HFF-Myc (cell line): Measurements from ENCODE around the gene SMARCA1.
"Not testable (repeated sequence)": the region's sequence is repeated elsewhere in the genome, so short reads cannot be mapped to it uniquely, and the experiment has no call there.

Experiments
- DNase-seq: peaks from one replicate; pipeline ENCODE4 v3.0.0-alpha.2; 2011; ENCODE audit warnings: low read depth; ENCODE audit errors: extremely low read depth
- H3K4me3 ChIP-seq: replicated peaks from 2 replicates; pipeline ENCODE4 v1.5.1; 2011; ENCODE audit warnings: low read depth, mild to moderate bottlenecking, control low read depth, low read length
- TF ChIP-seq, protein P1 (sequence below): IDR thresholded peaks from 2 replicates; pipeline ENCODE4 v1.5.1; 2012; ENCODE audit warnings: mild to moderate bottlenecking, low read depth, low read length, control low read depth; ENCODE audit errors: missing control alignments

The SMARCA1 gene, protein sequence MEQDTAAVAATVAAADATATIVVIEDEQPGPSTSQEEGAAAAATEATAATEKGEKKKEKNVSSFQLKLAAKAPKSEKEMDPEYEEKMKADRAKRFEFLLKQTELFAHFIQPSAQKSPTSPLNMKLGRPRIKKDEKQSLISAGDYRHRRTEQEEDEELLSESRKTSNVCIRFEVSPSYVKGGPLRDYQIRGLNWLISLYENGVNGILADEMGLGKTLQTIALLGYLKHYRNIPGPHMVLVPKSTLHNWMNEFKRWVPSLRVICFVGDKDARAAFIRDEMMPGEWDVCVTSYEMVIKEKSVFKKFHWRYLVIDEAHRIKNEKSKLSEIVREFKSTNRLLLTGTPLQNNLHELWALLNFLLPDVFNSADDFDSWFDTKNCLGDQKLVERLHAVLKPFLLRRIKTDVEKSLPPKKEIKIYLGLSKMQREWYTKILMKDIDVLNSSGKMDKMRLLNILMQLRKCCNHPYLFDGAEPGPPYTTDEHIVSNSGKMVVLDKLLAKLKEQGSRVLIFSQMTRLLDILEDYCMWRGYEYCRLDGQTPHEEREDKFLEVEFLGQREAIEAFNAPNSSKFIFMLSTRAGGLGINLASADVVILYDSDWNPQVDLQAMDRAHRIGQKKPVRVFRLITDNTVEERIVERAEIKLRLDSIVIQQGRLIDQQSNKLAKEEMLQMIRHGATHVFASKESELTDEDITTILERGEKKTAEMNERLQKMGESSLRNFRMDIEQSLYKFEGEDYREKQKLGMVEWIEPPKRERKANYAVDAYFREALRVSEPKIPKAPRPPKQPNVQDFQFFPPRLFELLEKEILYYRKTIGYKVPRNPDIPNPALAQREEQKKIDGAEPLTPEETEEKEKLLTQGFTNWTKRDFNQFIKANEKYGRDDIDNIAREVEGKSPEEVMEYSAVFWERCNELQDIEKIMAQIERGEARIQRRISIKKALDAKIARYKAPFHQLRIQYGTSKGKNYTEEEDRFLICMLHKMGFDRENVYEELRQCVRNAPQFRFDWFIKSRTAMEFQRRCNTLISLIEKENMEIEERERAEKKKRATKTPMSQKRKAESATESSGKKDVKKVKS

GRCh38 chrX:129523079-129523911, at the start of gene SMARCA1:
Gene SMARCA1, minus strand, starts transcription at chrX:129523490. Its CDS starts 120 bp downstream, at chrX:129523370.
- TF ChIP-seq, protein P1, sequence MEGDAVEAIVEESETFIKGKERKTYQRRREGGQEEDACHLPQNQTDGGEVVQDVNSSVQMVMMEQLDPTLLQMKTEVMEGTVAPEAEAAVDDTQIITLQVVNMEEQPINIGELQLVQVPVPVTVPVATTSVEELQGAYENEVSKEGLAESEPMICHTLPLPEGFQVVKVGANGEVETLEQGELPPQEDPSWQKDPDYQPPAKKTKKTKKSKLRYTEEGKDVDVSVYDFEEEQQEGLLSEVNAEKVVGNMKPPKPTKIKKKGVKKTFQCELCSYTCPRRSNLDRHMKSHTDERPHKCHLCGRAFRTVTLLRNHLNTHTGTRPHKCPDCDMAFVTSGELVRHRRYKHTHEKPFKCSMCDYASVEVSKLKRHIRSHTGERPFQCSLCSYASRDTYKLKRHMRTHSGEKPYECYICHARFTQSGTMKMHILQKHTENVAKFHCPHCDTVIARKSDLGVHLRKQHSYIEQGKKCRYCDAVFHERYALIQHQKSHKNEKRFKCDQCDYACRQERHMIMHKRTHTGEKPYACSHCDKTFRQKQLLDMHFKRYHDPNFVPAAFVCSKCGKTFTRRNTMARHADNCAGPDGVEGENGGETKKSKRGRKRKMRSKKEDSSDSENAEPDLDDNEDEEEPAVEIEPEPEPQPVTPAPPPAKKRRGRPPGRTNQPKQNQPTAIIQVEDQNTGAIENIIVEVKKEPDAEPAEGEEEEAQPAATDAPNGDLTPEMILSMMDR = no peak
- DNase-seq = no peak
- peak within 1 kb of the TSS; percentile 65 for H3K4me3 ChIP-seq

GRCh38 chrX:129572422-129572821, 49.1 kb upstream of the SMARCA1 start:
- no peak for DNase-seq
- TF ChIP-seq, protein P1 = no peak

DNA sequence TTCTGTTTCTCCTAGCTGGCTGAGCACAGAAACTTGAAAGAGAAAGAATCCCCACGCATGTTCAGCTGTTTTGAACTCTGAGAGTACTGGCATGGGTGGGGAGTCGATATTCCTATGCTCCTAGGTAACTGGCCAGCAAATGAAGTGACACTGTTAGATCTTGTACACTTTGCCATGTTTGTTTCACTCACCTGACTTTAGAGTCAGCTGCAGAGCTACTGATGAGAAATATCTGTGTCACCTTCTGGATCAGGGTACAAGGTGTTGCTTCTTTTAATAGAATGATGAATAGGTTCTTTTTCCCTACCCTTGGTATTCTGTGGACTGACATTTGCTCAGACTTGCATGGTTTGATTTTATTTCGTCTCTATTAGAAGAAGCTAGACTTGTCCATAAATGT, 45.1 kb upstream of the SMARCA1 start:
- H3K4me3 ChIP-seq = no peak overlapping the region
- TF ChIP-seq, protein P1 = no peak
- DNase-seq = no peak

More at GRCh38 chrX:129572422-129572821, 49.1 kb upstream of the SMARCA1 start:
- no peak overlapping the region for H3K4me3 ChIP-seq

GRCh38 chrX:129566073-129566472, 42.8 kb upstream of the SMARCA1 start:
- TF ChIP-seq, protein P1 = no peak
- H3K4me3 ChIP-seq = no peak overlapping the region
- DNase-seq = no peak

DNA sequence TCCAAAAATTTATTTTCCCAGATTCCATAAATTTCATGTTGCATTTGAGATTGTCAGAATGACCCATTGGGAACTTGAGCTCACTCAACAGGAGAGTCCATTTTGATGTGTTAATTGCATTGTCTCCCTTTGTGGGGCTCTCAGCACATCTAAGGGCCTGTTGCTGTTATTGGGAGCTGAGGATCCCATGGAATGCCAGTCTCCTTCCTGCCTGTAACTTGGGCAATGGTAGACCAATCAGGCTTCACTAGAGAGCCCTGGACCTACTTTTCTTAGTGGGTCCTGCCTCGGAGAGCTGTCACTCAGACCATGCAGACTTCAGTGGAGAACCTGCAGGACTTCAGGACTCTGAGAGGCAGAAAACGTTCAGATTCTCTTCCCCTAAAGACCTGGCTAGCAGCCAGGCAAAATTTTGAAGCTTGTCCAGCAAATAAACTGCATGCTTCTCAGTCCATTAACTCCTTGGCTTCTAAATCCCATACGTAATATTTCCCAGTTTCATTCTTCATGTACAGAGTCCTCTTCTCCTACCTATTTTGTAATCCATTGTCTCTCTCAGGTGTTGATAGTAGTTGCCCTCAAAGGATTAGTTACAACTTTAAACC, 41.9 kb upstream of the SMARCA1 start:
- TF ChIP-seq, protein P1 = no peak
- DNase-seq = no peak
- no peak overlapping the region for H3K4me3 ChIP-seq

GRCh38 chrX:129564345-129564744, 41.1 kb upstream of the SMARCA1 start:
- not testable (repeated sequence) for DNase-seq, H3K4me3 ChIP-seq
